Endothelial cell (in vitro differentiated cells): ENCODE measurements around the gene WBP1. TPM values are rescaled to one million over a fixed set of nuclear protein-coding genes. Genes with fewer than 3 reads are reported as not detected.

ENCODE experiments used
- DNase-seq: peaks from one replicate; pipeline ENCODE4 v3.0.0; 2021; ENCODE audit warnings: low spot score
- H3K27ac Mint-ChIP-seq: one replicate; pipeline ENCODE4 v1.8.0; 2021; ENCODE audit warnings: mixed read lengths, inconsistent platforms; ENCODE audit not compliant: unreplicated experiment
- H3K27me3 Mint-ChIP-seq: one replicate; pipeline ENCODE4 v1.8.0; 2021; ENCODE audit warnings: mild to moderate bottlenecking, moderate library complexity, mixed read lengths, inconsistent platforms; ENCODE audit not compliant: unreplicated experiment
- H3K36me3 Mint-ChIP-seq: one replicate; pipeline ENCODE4 v1.8.0; 2021; ENCODE audit warnings: mild to moderate bottlenecking, low read depth, mixed read lengths, inconsistent platforms; ENCODE audit not compliant: unreplicated experiment
- H3K4me1 Mint-ChIP-seq: one replicate; pipeline ENCODE4 v1.8.0; 2021; ENCODE audit warnings: mild to moderate bottlenecking, mixed read lengths, inconsistent platforms; ENCODE audit not compliant: unreplicated experiment
- H3K4me3 Mint-ChIP-seq: one replicate; pipeline ENCODE4 v1.8.0; 2021; ENCODE audit warnings: mild to moderate bottlenecking, mixed read lengths, inconsistent platforms; ENCODE audit not compliant: unreplicated experiment
- H3K9me3 Mint-ChIP-seq: one replicate; pipeline ENCODE4 v1.8.0; 2021; ENCODE audit warnings: mixed read lengths, inconsistent platforms; ENCODE audit not compliant: unreplicated experiment
- long read RNA-seq: library from polyadenylated mRNA; unstranded; transcript quantifications from one replicate; pipeline ENCODE4 v2.0.0, GENCODE V29; 2020; ENCODE audit not compliant: unreplicated experiment
- total RNA-seq: library from RNA; stranded (reverse); fragmentation: NEBNext Ultra II Directional; extraction: Animal tissue kit (Norgen Biotek cat#: 25700); gene quantifications from one replicate; pipeline ENCODE4 v1.2.1, GENCODE V29; 2021; ENCODE audit not compliant: unreplicated experiment
- TF ChIP-seq, protein P1 (sequence below): fragments of 200-600 bp; sonication (generic); IDR thresholded peaks from one replicate; pipeline ENCODE4 v1.5.0; 2021; ENCODE audit warnings: antibody characterized with exemption; ENCODE audit not compliant: unreplicated experiment

WBP1 gene
- 76.8 TPM for total RNA-seq
- long read RNA-seq, transcript WBP1-201 (4 exons, 1,294 nt), result major isoform, 21 of 28 reads
- long read RNA-seq, partial matches to known transcripts, result 1 of 28 reads
- long read RNA-seq, other reads (novel, unspliced or antisense), result 5 of 28 reads

DNA sequence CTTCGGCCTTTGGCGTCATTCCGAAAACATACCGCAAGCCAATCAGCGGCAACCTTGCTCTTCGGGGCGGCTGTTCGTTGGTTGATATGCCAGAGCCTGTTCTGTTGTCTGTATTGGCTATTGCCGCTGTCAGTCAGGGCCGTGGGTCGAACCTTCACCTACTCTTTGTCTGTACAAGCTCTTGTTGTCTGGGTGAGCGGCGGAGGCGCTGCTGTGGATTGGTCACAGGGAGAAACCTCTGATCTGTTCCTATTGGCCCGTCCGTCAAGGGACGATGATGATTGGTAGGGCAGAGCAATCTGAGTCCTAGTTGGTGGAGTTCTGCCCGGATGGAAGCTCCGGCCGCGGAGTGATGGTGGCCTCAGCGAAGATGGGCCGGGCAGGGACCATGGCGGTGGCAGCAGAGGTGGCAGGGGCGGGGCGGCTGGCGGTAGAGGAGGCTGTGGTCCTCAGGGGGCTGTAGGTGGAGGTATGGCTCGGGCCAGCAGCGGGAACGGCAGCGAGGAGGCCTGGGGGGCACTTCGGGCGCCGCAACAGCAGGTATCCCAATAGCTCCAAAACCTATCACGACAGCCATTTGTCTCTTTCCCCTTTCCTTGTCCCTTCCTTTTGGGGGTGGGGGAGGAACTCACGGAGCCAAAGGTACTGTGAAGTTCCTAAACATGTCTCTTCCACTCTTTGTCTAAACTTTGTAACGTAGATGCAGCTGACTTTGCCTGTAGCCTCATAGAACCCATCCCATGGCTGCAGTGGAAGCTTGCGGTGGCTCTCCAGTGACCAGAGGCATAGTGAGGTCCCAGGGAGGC is at the start of gene WBP1:
TSS of gene WBP1 (plus strand) at position 307 of the 806 bp plus-strand sequence. CDS start at position 472, 165 bp downstream.
- TF ChIP-seq, protein P1, sequence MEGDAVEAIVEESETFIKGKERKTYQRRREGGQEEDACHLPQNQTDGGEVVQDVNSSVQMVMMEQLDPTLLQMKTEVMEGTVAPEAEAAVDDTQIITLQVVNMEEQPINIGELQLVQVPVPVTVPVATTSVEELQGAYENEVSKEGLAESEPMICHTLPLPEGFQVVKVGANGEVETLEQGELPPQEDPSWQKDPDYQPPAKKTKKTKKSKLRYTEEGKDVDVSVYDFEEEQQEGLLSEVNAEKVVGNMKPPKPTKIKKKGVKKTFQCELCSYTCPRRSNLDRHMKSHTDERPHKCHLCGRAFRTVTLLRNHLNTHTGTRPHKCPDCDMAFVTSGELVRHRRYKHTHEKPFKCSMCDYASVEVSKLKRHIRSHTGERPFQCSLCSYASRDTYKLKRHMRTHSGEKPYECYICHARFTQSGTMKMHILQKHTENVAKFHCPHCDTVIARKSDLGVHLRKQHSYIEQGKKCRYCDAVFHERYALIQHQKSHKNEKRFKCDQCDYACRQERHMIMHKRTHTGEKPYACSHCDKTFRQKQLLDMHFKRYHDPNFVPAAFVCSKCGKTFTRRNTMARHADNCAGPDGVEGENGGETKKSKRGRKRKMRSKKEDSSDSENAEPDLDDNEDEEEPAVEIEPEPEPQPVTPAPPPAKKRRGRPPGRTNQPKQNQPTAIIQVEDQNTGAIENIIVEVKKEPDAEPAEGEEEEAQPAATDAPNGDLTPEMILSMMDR, result no peak
- peaks cover 15% of the 10 kb centered on the region for H3K27me3 Mint-ChIP-seq
- H3K27ac Mint-ChIP-seq, result peak within 1 kb of the TSS; percentile 89
- peak; percentile 97 for DNase-seq
- peak within 1 kb of the TSS; percentile 98 for H3K4me3 Mint-ChIP-seq
- no peaks in the 10 kb centered on the region for H3K9me3 Mint-ChIP-seq
- peaks cover 14% of the 10 kb centered on the region for H3K36me3 Mint-ChIP-seq
- peaks cover 37% of the 10 kb centered on the region for H3K4me1 Mint-ChIP-seq

- TF ChIP-seq, protein P1, result no peak
- H3K27me3 Mint-ChIP-seq, result peaks cover 6% of the 10 kb centered on the region
- no peaks in the 10 kb centered on the region for H3K9me3 Mint-ChIP-seq
- no peak for DNase-seq
- peak overlapping the region; percentile 81 for H3K27ac Mint-ChIP-seq
- peak overlapping the region; percentile 76 for H3K4me3 Mint-ChIP-seq
- peaks cover 3% of the 10 kb centered on the region for H3K36me3 Mint-ChIP-seq
- H3K4me1 Mint-ChIP-seq, result peaks cover 17% of the 10 kb centered on the region
These were observed 45.1 kb upstream of the WBP1 start for GRCh38 chr2:74413001-74413698.

DNA sequence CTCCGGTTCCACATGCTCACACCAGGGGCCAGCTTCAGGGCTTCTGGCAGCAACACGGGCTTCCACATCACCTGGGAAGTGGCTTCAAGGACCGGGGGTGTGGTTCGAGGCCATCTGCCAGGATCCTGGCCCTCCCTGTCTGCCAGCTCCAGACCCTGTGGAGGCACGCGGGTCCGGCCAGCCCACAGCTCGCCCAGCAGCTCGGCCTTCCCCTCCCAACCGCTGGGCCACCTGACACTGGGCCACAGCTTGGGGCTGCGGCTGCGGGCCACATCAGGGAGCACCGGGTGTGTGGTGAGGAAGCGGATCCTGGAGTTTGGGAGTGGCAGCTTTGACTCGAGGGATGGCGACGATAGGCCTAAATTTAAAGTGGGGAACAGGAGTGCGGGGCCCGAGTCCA is 43.8 kb upstream of the WBP1 start:
- Mint-ChIP-seq H3K36me3 (peaks cover 3% of the 10 kb centered on the region), H3K27ac (peak overlapping the region; percentile 36), H3K9me3 (no peaks in the 10 kb centered on the region), H3K4me3 (no peak overlapping the region), H3K27me3 (peaks cover 3% of the 10 kb centered on the region), H3K4me1 (peaks cover 17% of the 10 kb centered on the region)
- no peak for DNase-seq
- TF ChIP-seq, protein P1, result no peak

GRCh38 chr2:74414881-74415761 is 43.1 kb upstream of the WBP1 start:
- Mint-ChIP-seq H3K4me1 (peaks cover 17% of the 10 kb centered on the region), H3K9me3 (no peaks in the 10 kb centered on the region), H3K36me3 (peaks cover 3% of the 10 kb centered on the region), H3K4me3 (no peak overlapping the region), H3K27ac (no peak overlapping the region), H3K27me3 (peaks cover 3% of the 10 kb centered on the region)
- TF ChIP-seq, protein P1, result no peak
- peak; percentile 53 for DNase-seq
